ENCODE data around the gene RHOBTB1.
"Not testable (repeated sequence)": the region's sequence is repeated elsewhere in the genome, so short reads cannot be mapped to it uniquely, and the experiment has no call there.

Gene RHOBTB1

DNA sequence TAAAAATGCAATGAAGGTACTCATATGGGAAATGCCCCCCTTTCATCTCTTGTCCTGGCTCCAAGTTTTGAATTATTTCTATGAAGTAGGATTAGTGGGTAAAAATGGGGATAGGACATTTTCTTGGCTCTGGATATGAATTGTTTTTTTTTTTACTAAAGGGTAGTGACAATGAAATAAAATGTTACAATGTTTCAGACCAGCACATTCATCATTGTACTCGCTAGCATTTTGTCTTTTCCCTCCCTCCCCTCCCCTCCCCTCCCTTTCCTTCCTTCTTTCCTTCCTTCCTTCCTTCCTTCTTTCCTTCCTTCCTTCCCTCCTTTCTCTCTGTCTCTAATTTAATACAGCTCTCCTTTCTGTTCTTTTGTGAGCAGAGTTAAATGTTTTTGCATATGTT is 101.3 kb downstream of the RHOBTB1 start:
- Histone ChIP-seq H2AFZ (ENCODE audit: low read depth, low read length) (no peak overlapping the region), H3K27ac (ENCODE audit: low read length) (no peak overlapping the region), H3K79me2 (ENCODE audit: insufficient read depth, low read length) (no peaks in the 10 kb centered on the region), H3K4me1 (ENCODE audit: insufficient read depth, low read length) (no peaks in the 10 kb centered on the region), H3K4me3 (ENCODE audit: low read depth in 1 of 2, low read length in 2 of 2) (no peak overlapping the region), H3K27me3 (ENCODE audit: insufficient read depth, low read length, poor library complexity) (no peaks in the 10 kb centered on the region), H3K4me2 (ENCODE audit: insufficient read depth, low read length) (no peak overlapping the region), H3K9me3 (ENCODE audit: insufficient read depth, low read length, severe bottlenecking) (no peaks in the 10 kb centered on the region), H4K20me1 (ENCODE audit: insufficient read depth, low read length) (no peaks in the 10 kb centered on the region), H3K36me3 (ENCODE audit: insufficient read depth, low read length) (no peaks in the 10 kb centered on the region), H3K9ac (ENCODE audit: low read depth, low read length) (no peak overlapping the region)
- DNase-seq: no peak
- no peak for ATAC-seq (ENCODE audit: insufficient read depth, low read depth)
- TF ChIP-seq EZH2 (IDR thresholded peaks at IDR 0.05; ENCODE audit: borderline replicate concordance, low read depth, low read length, severe bottlenecking): no peak
- TF ChIP-seq, protein P1, sequence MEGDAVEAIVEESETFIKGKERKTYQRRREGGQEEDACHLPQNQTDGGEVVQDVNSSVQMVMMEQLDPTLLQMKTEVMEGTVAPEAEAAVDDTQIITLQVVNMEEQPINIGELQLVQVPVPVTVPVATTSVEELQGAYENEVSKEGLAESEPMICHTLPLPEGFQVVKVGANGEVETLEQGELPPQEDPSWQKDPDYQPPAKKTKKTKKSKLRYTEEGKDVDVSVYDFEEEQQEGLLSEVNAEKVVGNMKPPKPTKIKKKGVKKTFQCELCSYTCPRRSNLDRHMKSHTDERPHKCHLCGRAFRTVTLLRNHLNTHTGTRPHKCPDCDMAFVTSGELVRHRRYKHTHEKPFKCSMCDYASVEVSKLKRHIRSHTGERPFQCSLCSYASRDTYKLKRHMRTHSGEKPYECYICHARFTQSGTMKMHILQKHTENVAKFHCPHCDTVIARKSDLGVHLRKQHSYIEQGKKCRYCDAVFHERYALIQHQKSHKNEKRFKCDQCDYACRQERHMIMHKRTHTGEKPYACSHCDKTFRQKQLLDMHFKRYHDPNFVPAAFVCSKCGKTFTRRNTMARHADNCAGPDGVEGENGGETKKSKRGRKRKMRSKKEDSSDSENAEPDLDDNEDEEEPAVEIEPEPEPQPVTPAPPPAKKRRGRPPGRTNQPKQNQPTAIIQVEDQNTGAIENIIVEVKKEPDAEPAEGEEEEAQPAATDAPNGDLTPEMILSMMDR (IDR thresholded peaks at IDR 0.05; ENCODE audit: borderline replicate concordance, extremely low read depth, low read length, poor library complexity, severe bottlenecking): no peak

GRCh38 chr10:60841227-60841626 is 102.8 kb downstream of the RHOBTB1 start:
- not testable (repeated sequence) for H3K27ac ChIP-seq (ENCODE audit: low read length); H3K4me2 ChIP-seq (ENCODE audit: insufficient read depth, low read length); H3K36me3 ChIP-seq (ENCODE audit: insufficient read depth, low read length); H3K9me3 ChIP-seq (ENCODE audit: insufficient read depth, low read length, severe bottlenecking); ATAC-seq (ENCODE audit: insufficient read depth, low read depth); H3K4me1 ChIP-seq (ENCODE audit: insufficient read depth, low read length); H3K27me3 ChIP-seq (ENCODE audit: insufficient read depth, low read length, poor library complexity); DNase-seq; H3K4me3 ChIP-seq (ENCODE audit: low read depth in 1 of 2, low read length in 2 of 2); H3K9ac ChIP-seq (ENCODE audit: low read depth, low read length); H4K20me1 ChIP-seq (ENCODE audit: insufficient read depth, low read length); H3K79me2 ChIP-seq (ENCODE audit: insufficient read depth, low read length); H2AFZ ChIP-seq (ENCODE audit: low read depth, low read length)

DNA sequence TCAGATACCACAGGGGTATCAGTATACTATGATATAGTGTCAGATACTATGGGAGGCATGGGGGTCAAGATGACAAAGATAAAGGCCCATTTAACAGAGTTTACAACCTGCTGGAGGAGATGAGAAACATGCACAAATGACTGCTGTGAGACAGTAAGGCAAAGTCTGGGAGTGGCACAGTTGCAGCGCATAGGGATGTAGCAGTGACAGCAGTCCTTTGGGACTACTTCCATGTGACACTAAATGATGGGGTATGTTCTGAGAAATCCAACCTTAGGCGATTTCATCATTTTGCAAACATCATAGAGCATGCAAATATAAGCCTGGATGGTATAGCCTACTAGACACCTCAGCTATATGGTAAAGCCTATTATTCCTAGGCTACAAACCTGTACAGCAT is 108.9 kb downstream of the RHOBTB1 start:
- Histone ChIP-seq H3K36me3 (ENCODE audit: insufficient read depth, low read length) (no peaks in the 10 kb centered on the region), H3K27ac (ENCODE audit: low read length) (no peak overlapping the region)
- TF ChIP-seq, protein P1 (IDR thresholded peaks at IDR 0.05; ENCODE audit: borderline replicate concordance, extremely low read depth, low read length, poor library complexity, severe bottlenecking): no peak
- TF ChIP-seq EZH2 (IDR thresholded peaks at IDR 0.05; ENCODE audit: borderline replicate concordance, low read depth, low read length, severe bottlenecking): no peak

GRCh38 chr10:60834401-60834800 is 109.6 kb downstream of the RHOBTB1 start:
- H3K4me3 ChIP-seq (ENCODE audit: low read depth in 1 of 2, low read length in 2 of 2): no peak overlapping the region
- H4K20me1 ChIP-seq (ENCODE audit: insufficient read depth, low read length): no peaks in the 10 kb centered on the region
- DNase-seq: no peak
- H3K36me3 ChIP-seq (ENCODE audit: insufficient read depth, low read length): no peaks in the 10 kb centered on the region
- no peak overlapping the region for H3K4me2 ChIP-seq (ENCODE audit: insufficient read depth, low read length)
- H3K4me1 ChIP-seq (ENCODE audit: insufficient read depth, low read length): peaks cover under 1% of the 10 kb centered on the region; the same call in 1 of the 2 replicates
- H3K27me3 ChIP-seq (ENCODE audit: insufficient read depth, low read length, poor library complexity): no peaks in the 10 kb centered on the region
- TF ChIP-seq, protein P1 (IDR thresholded peaks at IDR 0.05; ENCODE audit: borderline replicate concordance, extremely low read depth, low read length, poor library complexity, severe bottlenecking): no peak
- no peak for TF ChIP-seq EZH2 (IDR thresholded peaks at IDR 0.05; ENCODE audit: borderline replicate concordance, low read depth, low read length, severe bottlenecking)
- no peak overlapping the region for H3K27ac ChIP-seq (ENCODE audit: low read length)
- H3K9me3 ChIP-seq (ENCODE audit: insufficient read depth, low read length, severe bottlenecking): no peaks in the 10 kb centered on the region
- no peak overlapping the region for H2AFZ ChIP-seq (ENCODE audit: low read depth, low read length)
- no peaks in the 10 kb centered on the region for H3K79me2 ChIP-seq (ENCODE audit: insufficient read depth, low read length)
- H3K9ac ChIP-seq (ENCODE audit: low read depth, low read length): no peak overlapping the region
- no peak for ATAC-seq (ENCODE audit: insufficient read depth, low read depth)

More for the DNA sequence above, 108.9 kb downstream of the RHOBTB1 start:
- no peaks in the 10 kb centered on the region for H3K79me2 ChIP-seq (ENCODE audit: insufficient read depth, low read length)
- no peaks in the 10 kb centered on the region for H3K9me3 ChIP-seq (ENCODE audit: insufficient read depth, low read length, severe bottlenecking)
- no peaks in the 10 kb centered on the region for H3K27me3 ChIP-seq (ENCODE audit: insufficient read depth, low read length, poor library complexity)
- no peak for DNase-seq
- H3K9ac ChIP-seq (ENCODE audit: low read depth, low read length): no peak overlapping the region
- no peaks in the 10 kb centered on the region for H4K20me1 ChIP-seq (ENCODE audit: insufficient read depth, low read length)
- no peak overlapping the region for H3K4me2 ChIP-seq (ENCODE audit: insufficient read depth, low read length)
- H2AFZ ChIP-seq (ENCODE audit: low read depth, low read length): no peak overlapping the region
- no peaks in the 10 kb centered on the region for H3K4me1 ChIP-seq (ENCODE audit: insufficient read depth, low read length)
- ATAC-seq (ENCODE audit: insufficient read depth, low read depth): no peak
- no peak overlapping the region for H3K4me3 ChIP-seq (ENCODE audit: low read depth in 1 of 2, low read length in 2 of 2)

DNA sequence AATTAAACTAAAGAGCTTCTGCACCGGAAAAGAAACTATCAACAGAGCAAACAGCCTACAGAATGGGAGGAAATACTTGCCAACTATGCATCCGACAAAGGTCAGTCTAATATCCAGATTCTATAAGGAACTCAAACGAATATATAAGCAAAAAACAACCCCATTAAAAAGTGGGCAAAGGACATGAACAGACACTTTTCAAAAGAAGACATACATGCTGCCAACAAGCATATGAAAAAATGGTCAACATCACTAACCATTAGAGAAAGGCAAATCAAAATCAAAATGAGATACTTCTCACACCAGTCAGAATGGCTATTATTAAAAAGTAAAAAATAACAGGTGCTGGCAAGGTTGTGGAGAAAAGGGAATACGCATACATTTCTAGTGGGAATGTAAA is 111.8 kb downstream of the RHOBTB1 start:
- not testable (repeated sequence) for H3K79me2 ChIP-seq (ENCODE audit: insufficient read depth, low read length); H3K9me3 ChIP-seq (ENCODE audit: insufficient read depth, low read length, severe bottlenecking); H3K9ac ChIP-seq (ENCODE audit: low read depth, low read length); H2AFZ ChIP-seq (ENCODE audit: low read depth, low read length); H4K20me1 ChIP-seq (ENCODE audit: insufficient read depth, low read length); H3K36me3 ChIP-seq (ENCODE audit: insufficient read depth, low read length); H3K4me3 ChIP-seq (ENCODE audit: low read depth in 1 of 2, low read length in 2 of 2); ATAC-seq (ENCODE audit: insufficient read depth, low read depth); DNase-seq; H3K27ac ChIP-seq (ENCODE audit: low read length); H3K27me3 ChIP-seq (ENCODE audit: insufficient read depth, low read length, poor library complexity); H3K4me2 ChIP-seq (ENCODE audit: insufficient read depth, low read length)
- peaks cover 23% of the 10 kb centered on the region for H3K4me1 ChIP-seq (ENCODE audit: insufficient read depth, low read length)

Data from DND-41 (cell line).